C4-2B (cell line): ENCODE results near the gene SCYL3.

Source experiments
- ZFX ChIP-seq: fragments of 450-650 bp; IDR thresholded peaks from 2 replicates; pipeline ENCODE4 v1.6.1; 2017
- TF ChIP-seq, protein P1 (sequence below): fragments of 450-650 bp; conservative IDR thresholded peaks from 2 replicates; pipeline ENCODE4 v1.5.1; 2017; ENCODE audit warnings: mild to moderate bottlenecking

DNA sequence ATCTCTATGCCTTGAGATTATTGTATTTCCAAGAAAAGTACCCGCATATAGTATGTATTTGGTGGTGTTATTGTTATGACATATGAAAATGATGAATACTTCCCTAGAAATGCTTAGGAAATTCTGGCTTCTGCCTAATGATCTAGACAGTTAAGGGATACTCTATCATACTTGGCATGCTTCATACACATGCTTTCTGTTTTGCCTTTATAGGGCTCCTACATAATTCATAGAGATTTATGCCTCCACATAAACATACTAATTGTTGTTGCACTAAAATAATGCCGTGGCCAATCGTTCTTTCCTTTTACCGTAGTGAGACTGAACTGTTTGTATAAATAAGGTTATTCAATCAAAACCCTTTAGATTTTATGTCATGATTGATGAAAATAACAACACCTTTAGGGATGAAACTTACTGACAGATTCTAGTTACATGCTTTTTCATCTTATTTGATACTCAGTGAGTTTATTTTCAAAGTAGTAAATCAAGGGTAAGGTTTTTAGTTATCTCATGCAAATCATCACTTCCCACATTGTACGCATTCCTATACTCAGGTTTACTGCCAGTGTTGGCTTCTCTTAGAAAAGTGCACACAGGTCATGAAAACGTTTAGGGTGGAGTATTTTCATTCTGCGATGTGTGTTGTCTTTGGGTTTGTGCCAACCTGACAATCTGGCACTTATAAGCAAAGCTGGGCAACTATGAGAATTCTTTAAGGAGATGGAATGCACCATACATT is 40.5 kb upstream of the SCYL3 start:
- TF ChIP-seq, protein P1, sequence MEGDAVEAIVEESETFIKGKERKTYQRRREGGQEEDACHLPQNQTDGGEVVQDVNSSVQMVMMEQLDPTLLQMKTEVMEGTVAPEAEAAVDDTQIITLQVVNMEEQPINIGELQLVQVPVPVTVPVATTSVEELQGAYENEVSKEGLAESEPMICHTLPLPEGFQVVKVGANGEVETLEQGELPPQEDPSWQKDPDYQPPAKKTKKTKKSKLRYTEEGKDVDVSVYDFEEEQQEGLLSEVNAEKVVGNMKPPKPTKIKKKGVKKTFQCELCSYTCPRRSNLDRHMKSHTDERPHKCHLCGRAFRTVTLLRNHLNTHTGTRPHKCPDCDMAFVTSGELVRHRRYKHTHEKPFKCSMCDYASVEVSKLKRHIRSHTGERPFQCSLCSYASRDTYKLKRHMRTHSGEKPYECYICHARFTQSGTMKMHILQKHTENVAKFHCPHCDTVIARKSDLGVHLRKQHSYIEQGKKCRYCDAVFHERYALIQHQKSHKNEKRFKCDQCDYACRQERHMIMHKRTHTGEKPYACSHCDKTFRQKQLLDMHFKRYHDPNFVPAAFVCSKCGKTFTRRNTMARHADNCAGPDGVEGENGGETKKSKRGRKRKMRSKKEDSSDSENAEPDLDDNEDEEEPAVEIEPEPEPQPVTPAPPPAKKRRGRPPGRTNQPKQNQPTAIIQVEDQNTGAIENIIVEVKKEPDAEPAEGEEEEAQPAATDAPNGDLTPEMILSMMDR, result no peak
- TF ChIP-seq ZFX, result no peak
